Peyer's patch (tissue), 4 donors: ENCODE measurements around the gene ZFP91. TPM values are rescaled to one million over a fixed set of nuclear protein-coding genes. Genes with fewer than 3 reads are reported as not detected.

Experiments
- DNase-seq, 3 donors: peaks; one replicate each; pipeline ENCODE4 v3.0.0-alpha.2; 2017 to 2019
- H3K27ac ChIP-seq, 4 donors: fragments of 200-600 bp; sonication (generic); one replicate each; pipeline ENCODE4 v1.5.1; 2016 to 2019
- H3K27me3 ChIP-seq, 2 donors: fragments of 200-600 bp; sonication (generic); one replicate each; pipeline ENCODE4 v1.5.1; 2019
- H3K36me3 ChIP-seq, 3 donors: fragments of 200-600 bp; sonication (generic); one replicate each; pipeline ENCODE4 v1.5.1; 2016 to 2019
- H3K4me1 ChIP-seq, 4 donors: fragments of 200-600 bp; sonication (generic); one replicate each; pipeline ENCODE4 v1.5.1; 2016 to 2019
- H3K4me3 ChIP-seq, 4 donors: fragments of 200-600 bp; sonication (generic); 1 replicate in 3 of 4; 2 replicates in 1 of 4; pipeline ENCODE4 v1.5.1; 2016 to 2019; ENCODE audit warnings: mild to moderate bottlenecking in 1 of 4
- H3K9me3 ChIP-seq, 4 donors: fragments of 200-600 bp; sonication (generic); one replicate each; pipeline ENCODE4 v1.5.1; 2016 to 2019; ENCODE audit warnings: mild to moderate bottlenecking in 1 of 4
- CTCF ChIP-seq, 6 experiments: fragments of 450-650 bp in 4 of 6; fragments of 200-600 bp in 2 of 6; sonication (generic) in 1 of 6; IDR thresholded peaks; one replicate each; pipeline ENCODE4 v1.5.1; 2017 to 2019; ENCODE audit warnings: antibody characterized with exemption in 6 of 6, mild to moderate bottlenecking in 3 of 6, moderate library complexity in 1 of 6
- POLR2A ChIP-seq, 2 donors: fragments of 450-650 bp; IDR thresholded peaks; one replicate each; pipeline ENCODE4 v1.5.1; 2017; ENCODE audit warnings: antibody characterized with exemption in 2 of 2, mild to moderate bottlenecking in 2 of 2, moderate library complexity in 2 of 2
- total RNA-seq, 4 donors: library from RNA; depleted of rRNA; stranded (reverse); fragments of >200 nt; gene quantifications; one replicate each; pipeline ENCODE4 v1.1.0, GENCODE V29; 2016

The ZFP91 gene
- total RNA-seq, 4 donors from 2014 or later = 42.4 to 58.3 (median 45.9) TPM

- H3K9me3 ChIP-seq = no peaks in the 10 kb centered on the region
- peaks cover 0 to 59% (median 16%) of the 10 kb centered on the region in 4 donors for H3K4me1 ChIP-seq
- peak overlapping the region; percentile 98 to 100 (median 100) for H3K27ac ChIP-seq
- TF ChIP-seq POLR2A (IDR thresholded peaks at IDR 0.05) = no peak
- peak overlapping the region; percentile 88 to 98 (median 93) for H3K4me3 ChIP-seq
- no peaks in the 10 kb centered on the region for H3K36me3 ChIP-seq
- peak; percentile 87 to 97 (median 95) for DNase-seq
- H3K27me3 ChIP-seq = no peaks in the 10 kb centered on the region
These were observed 678 bp upstream of the ZFP91 start for GRCh38 chr11:58578136-58578634.

- peak overlapping the region; percentile 88 to 98 (median 93) for H3K4me3 ChIP-seq
- H3K27me3 ChIP-seq = no peaks in the 10 kb centered on the region
- peak; percentile 92 to 97 (median 94) for DNase-seq
- H3K36me3 ChIP-seq = no peaks in the 10 kb centered on the region
- TF ChIP-seq CTCF (IDR thresholded peaks at IDR 0.05) (peak; percentile 82 to 93 (median 87)), POLR2A (IDR thresholded peaks at IDR 0.05) (peak in 1 of 2 donors; percentile 57)
- H3K9me3 ChIP-seq = no peaks in the 10 kb centered on the region
- peak overlapping the region; percentile 98 to 100 (median 100) for H3K27ac ChIP-seq
- H3K4me1 ChIP-seq = peaks cover 0 to 62% (median 15%) of the 10 kb centered on the region in 4 donors
These were observed 598 bp downstream of the ZFP91 start for GRCh38 chr11:58579192-58580129.

GRCh38 chr11:58580311-58580710, 1.4 kb downstream of the ZFP91 start:
- peaks cover 0 to under 1% (median 0%) of the 10 kb centered on the region in 3 donors for H3K36me3 ChIP-seq
- no peaks in the 10 kb centered on the region for H3K9me3 ChIP-seq
- TF ChIP-seq CTCF (IDR thresholded peaks at IDR 0.05) (no peak), POLR2A (IDR thresholded peaks at IDR 0.05) (no peak)
- no peak for DNase-seq
- H3K27ac ChIP-seq = peak overlapping the region in 2 of 4 donors; percentile 100
- no peaks in the 10 kb centered on the region for H3K27me3 ChIP-seq
- H3K4me1 ChIP-seq = peaks cover 0 to 58% (median 13%) of the 10 kb centered on the region in 4 donors
- H3K4me3 ChIP-seq = peak overlapping the region; percentile 2 to 93 (median 90)

- peaks cover 0 to 10% (median 0%) of the 10 kb centered on the region in 3 donors for H3K36me3 ChIP-seq
- no peak overlapping the region for H3K4me3 ChIP-seq
- TF ChIP-seq CTCF (IDR thresholded peaks at IDR 0.05) = no peak
- TF ChIP-seq POLR2A (IDR thresholded peaks at IDR 0.05) = no peak
- H3K27ac ChIP-seq = no peak overlapping the region
- H3K27me3 ChIP-seq = no peaks in the 10 kb centered on the region
- H3K4me1 ChIP-seq = peaks cover 0 to 38% (median 4%) of the 10 kb centered on the region in 4 donors
- H3K9me3 ChIP-seq = no peaks in the 10 kb centered on the region
- no peak for DNase-seq
These were observed 3.6 kb downstream of the ZFP91 start for GRCh38 chr11:58582437-58582836.

GRCh38 chr11:58586998-58587397, 8.1 kb downstream of the ZFP91 start:
- H3K36me3 ChIP-seq = peaks cover 0 to 10% (median 0%) of the 10 kb centered on the region in 3 donors
- peaks cover 0 to 20% (median 0%) of the 10 kb centered on the region in 4 donors for H3K4me1 ChIP-seq
- no peak overlapping the region for H3K27ac ChIP-seq
- H3K27me3 ChIP-seq = no peaks in the 10 kb centered on the region
- no peak for DNase-seq
- no peaks in the 10 kb centered on the region for H3K9me3 ChIP-seq
- TF ChIP-seq CTCF (IDR thresholded peaks at IDR 0.05) = no peak
- no peak for TF ChIP-seq POLR2A (IDR thresholded peaks at IDR 0.05)
- H3K4me3 ChIP-seq = no peak overlapping the region

- no peak for DNase-seq
- no peak overlapping the region for H3K27ac ChIP-seq
- H3K4me3 ChIP-seq = no peak overlapping the region
- H3K27me3 ChIP-seq = no peaks in the 10 kb centered on the region
- no peak for TF ChIP-seq CTCF (IDR thresholded peaks at IDR 0.05)
- TF ChIP-seq POLR2A (IDR thresholded peaks at IDR 0.05) = no peak
- H3K9me3 ChIP-seq = no peaks in the 10 kb centered on the region
- peaks cover 0 to 38% (median 0%) of the 10 kb centered on the region in 4 donors for H3K4me1 ChIP-seq
- no peaks in the 10 kb centered on the region for H3K36me3 ChIP-seq
These were observed 12.8 kb downstream of the ZFP91 start for GRCh38 chr11:58591659-58592058.
